ENCODE measurements around the gene LYST.

GRCh38 chr1:235639226-235640205 is 227.2 kb downstream of the LYST start:
- TF ChIP-seq, protein P1, sequence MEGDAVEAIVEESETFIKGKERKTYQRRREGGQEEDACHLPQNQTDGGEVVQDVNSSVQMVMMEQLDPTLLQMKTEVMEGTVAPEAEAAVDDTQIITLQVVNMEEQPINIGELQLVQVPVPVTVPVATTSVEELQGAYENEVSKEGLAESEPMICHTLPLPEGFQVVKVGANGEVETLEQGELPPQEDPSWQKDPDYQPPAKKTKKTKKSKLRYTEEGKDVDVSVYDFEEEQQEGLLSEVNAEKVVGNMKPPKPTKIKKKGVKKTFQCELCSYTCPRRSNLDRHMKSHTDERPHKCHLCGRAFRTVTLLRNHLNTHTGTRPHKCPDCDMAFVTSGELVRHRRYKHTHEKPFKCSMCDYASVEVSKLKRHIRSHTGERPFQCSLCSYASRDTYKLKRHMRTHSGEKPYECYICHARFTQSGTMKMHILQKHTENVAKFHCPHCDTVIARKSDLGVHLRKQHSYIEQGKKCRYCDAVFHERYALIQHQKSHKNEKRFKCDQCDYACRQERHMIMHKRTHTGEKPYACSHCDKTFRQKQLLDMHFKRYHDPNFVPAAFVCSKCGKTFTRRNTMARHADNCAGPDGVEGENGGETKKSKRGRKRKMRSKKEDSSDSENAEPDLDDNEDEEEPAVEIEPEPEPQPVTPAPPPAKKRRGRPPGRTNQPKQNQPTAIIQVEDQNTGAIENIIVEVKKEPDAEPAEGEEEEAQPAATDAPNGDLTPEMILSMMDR (conservative IDR thresholded peaks at IDR 0.05; ENCODE audit: low read length) = no peak
- no peak for TF ChIP-seq EZH2phosphoT487 (IDR thresholded peaks at IDR 0.05; ENCODE audit: borderline replicate concordance)
